ENCODE data around the gene DDI1.
"Not testable (repeated sequence)": the region's sequence is repeated elsewhere in the genome, so short reads cannot be mapped to it uniquely, and the experiment has no call there.

DDI1 gene

GRCh38 chr11:104015649-104016415 is 20.6 kb upstream of the DDI1 start:
- no peaks in the 10 kb centered on the region for H3K9me3 Mint-ChIP-seq
- H3K27me3 Mint-ChIP-seq: no peaks in the 10 kb centered on the region
- ATAC-seq (no peak), DNase-seq (no peak)
- H3K4me3 Mint-ChIP-seq: no peak overlapping the region
- H3K4me1 Mint-ChIP-seq: no peaks in the 10 kb centered on the region
- no peak overlapping the region for H3K27ac Mint-ChIP-seq

DNA sequence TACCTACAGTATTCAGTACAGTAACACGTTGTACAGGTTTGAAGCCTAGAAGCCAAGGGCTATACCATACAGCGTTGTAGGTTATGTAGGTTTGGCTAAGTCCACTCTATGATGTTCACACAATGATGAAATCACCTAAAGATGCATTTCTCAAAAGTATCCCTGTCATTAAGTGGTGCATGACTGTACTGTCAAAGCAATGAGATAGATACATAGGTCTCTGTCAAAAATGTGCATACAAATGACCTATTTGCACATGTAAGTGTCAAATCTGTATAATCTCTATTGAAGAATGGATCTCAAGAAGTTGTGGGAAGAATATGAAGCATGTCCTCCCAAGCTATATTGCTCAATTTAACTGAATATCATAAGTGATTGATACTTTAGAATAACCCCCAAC is 11.9 kb upstream of the DDI1 start:
- ATAC-seq (no peak), DNase-seq (no peak)
- H3K27ac Mint-ChIP-seq: no peak overlapping the region
- no peak overlapping the region for H3K4me3 Mint-ChIP-seq
- no peaks in the 10 kb centered on the region for H3K27me3 Mint-ChIP-seq
- no peaks in the 10 kb centered on the region for H3K4me1 Mint-ChIP-seq
- no peaks in the 10 kb centered on the region for H3K9me3 Mint-ChIP-seq

- no peaks in the 10 kb centered on the region for H3K27me3 Mint-ChIP-seq
- no peaks in the 10 kb centered on the region for H3K4me1 Mint-ChIP-seq
- ATAC-seq (no peak), DNase-seq (no peak)
- no peaks in the 10 kb centered on the region for H3K9me3 Mint-ChIP-seq
- no peak overlapping the region for H3K27ac Mint-ChIP-seq
- no peak overlapping the region for H3K4me3 Mint-ChIP-seq
Observed at GRCh38 chr11:104028476-104029263, 7.8 kb upstream of the DDI1 start.

GRCh38 chr11:104033134-104033533 is 3.3 kb upstream of the DDI1 start:
- H3K27me3 Mint-ChIP-seq: no peaks in the 10 kb centered on the region
- H3K4me3 Mint-ChIP-seq: no peak overlapping the region
- no peak overlapping the region for H3K27ac Mint-ChIP-seq
- DNase-seq (no peak), ATAC-seq (no peak)
- no peaks in the 10 kb centered on the region for H3K4me1 Mint-ChIP-seq
- H3K9me3 Mint-ChIP-seq: peaks cover 4 to 8% of the 10 kb centered on the region in 2 donors

GRCh38 chr11:104033561-104033960 is 2.9 kb upstream of the DDI1 start:
- H3K27me3 Mint-ChIP-seq: no peaks in the 10 kb centered on the region
- H3K9me3 Mint-ChIP-seq: peaks cover 4 to 8% of the 10 kb centered on the region in 2 donors
- H3K4me3 Mint-ChIP-seq: no peak overlapping the region
- no peak overlapping the region for H3K27ac Mint-ChIP-seq
- DNase-seq (no peak), ATAC-seq (no peak)
- H3K4me1 Mint-ChIP-seq: no peaks in the 10 kb centered on the region

- no peak for ATAC-seq
- Mint-ChIP-seq H3K4me1 (no peaks in the 10 kb centered on the region), H3K4me3 (no peak overlapping the region), H3K9me3 (peaks cover 4 to 8% of the 10 kb centered on the region in 2 donors), H3K27ac (no peak overlapping the region), H3K27me3 (no peaks in the 10 kb centered on the region)
- DNase-seq: no peak
Observed at GRCh38 chr11:104036995-104037394, 555 bp downstream of the DDI1 start.

DNA sequence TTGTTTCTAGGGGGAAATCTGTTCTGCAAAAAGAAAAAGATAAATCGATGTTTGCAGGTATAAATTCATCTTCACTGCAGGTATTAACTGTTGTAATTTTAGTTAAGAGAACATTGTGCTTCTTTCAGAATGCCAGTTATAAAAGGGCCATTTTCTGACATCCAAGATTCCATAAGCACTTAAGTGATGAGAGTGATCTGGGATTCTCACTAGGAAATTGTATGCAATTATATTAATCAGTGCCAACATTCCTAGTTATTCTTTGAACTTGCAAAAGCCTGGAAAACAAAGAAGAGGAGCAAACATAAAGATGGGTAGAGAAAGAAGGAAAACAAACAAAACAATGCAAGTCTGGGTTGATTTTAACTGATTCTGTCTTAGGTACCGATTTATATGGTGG is 5.4 kb downstream of the DDI1 start:
- H3K27me3 Mint-ChIP-seq: no peaks in the 10 kb centered on the region
- no peak overlapping the region for H3K4me3 Mint-ChIP-seq
- peaks cover 0 to 13% of the 10 kb centered on the region in 2 donors for H3K9me3 Mint-ChIP-seq
- DNase-seq (no peak), ATAC-seq (no peak)
- no peak overlapping the region for H3K27ac Mint-ChIP-seq
- no peaks in the 10 kb centered on the region for H3K4me1 Mint-ChIP-seq

GRCh38 chr11:104043142-104043541 is 6.7 kb downstream of the DDI1 start:
- Mint-ChIP-seq H3K9me3 (peaks cover 0 to 6% of the 10 kb centered on the region in 2 donors), H3K4me1 (no peaks in the 10 kb centered on the region), H3K27ac (no peak overlapping the region), H3K27me3 (no peaks in the 10 kb centered on the region), H3K4me3 (no peak overlapping the region)
- DNase-seq: no peak
- ATAC-seq: no peak

DNA sequence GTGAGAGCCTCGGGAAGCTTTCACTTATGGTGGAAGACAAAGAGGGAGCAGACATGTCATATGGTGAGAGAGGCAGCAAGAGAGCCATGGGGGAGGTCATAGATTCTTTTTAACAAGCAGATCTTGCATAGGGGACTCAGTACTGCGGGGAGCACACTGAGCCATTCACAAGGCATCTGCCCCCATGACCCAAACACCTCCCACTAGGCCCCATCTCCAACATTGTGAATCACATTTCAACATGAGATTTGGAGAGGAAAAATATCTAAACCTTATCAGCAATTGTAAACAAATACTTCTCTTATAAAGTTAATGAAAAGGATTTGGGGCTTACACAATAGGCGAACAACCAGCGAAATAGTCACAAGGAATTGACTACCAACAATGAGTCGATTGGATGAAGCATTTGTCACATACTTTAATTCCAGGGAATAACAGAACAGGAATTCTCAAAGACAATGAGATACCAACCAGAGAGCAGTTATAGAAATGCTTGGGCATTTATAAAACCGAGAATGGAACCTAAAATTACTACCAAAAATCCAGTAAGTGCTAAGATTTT is 7.3 kb downstream of the DDI1 start:
- no peak overlapping the region for H3K27ac Mint-ChIP-seq

DNA sequence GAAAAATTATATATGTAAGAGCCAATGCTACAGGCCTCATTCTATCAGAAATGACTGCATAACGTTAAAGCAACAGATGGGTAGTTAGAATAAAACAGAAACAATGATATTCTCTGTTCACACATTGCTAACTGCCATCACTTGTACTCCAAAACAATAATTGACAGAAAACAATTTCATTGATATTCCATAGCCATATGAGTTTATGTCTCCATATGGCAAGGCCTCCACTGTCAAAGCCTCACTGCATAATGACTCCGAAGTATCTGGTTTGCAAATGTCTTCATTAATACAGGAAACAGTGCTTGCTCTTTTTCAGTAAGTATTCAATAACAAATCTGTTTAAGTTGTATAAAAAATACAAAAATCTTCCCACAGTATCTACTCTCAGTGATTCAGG is 9.9 kb downstream of the DDI1 start:
- DNase-seq (no peak), ATAC-seq (no peak)
- H3K27me3 Mint-ChIP-seq: no peaks in the 10 kb centered on the region
- H3K27ac Mint-ChIP-seq: no peak overlapping the region
- no peaks in the 10 kb centered on the region for H3K4me1 Mint-ChIP-seq
- H3K4me3 Mint-ChIP-seq: no peak overlapping the region
- H3K9me3 Mint-ChIP-seq: peaks cover 0 to 6% of the 10 kb centered on the region in 2 donors

More for the DNA sequence above, 7.3 kb downstream of the DDI1 start:
- peaks cover 0 to 6% of the 10 kb centered on the region in 2 donors for H3K9me3 Mint-ChIP-seq
- ATAC-seq (no peak), DNase-seq (no peak)
- no peaks in the 10 kb centered on the region for H3K4me1 Mint-ChIP-seq
- no peak overlapping the region for H3K4me3 Mint-ChIP-seq
- H3K27me3 Mint-ChIP-seq: no peaks in the 10 kb centered on the region

DNA sequence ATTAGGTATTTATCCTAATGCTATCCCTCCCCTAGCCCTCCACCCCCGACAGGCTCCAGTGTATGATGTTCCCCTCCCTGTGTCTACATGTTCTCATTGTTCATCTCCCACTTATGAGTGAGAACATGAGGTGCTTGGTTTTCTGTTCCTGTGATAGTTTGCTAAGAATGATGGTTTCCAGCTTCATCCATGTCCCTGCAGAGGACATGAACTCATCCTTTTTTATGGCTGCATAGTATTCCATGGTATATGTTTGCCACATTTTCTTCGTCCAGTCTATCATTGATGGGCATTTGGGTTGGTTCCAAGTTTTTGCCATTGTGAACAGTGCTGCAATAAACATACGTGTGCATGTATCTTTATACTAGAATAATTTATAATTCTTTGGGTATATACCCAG is 10.4 kb downstream of the DDI1 start:
- not testable (repeated sequence) for H3K4me3 Mint-ChIP-seq, H3K27ac Mint-ChIP-seq, H3K9me3 Mint-ChIP-seq, H3K4me1 Mint-ChIP-seq, H3K27me3 Mint-ChIP-seq, DNase-seq, ATAC-seq

DNA sequence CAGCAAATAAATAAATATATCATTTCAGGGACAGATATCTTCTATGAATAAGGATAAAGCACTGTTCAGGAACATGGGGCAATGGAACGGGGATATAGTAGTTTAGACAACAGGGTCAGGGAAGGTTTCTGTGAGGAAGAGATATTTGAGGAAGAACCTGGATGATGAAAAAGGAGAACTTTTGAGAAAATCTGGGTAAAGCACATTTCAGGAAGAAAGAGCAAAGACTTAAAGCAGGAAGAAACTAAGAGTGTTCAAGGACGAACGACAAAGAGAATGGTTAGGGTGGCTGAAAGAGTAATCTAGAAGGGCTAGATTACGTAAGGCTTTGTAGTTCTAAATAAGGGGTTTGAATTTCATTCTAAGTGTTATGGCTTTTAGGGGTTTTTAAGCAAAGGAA is 12.7 kb downstream of the DDI1 start:
- no peak for ATAC-seq
- Mint-ChIP-seq H3K4me1 (no peaks in the 10 kb centered on the region), H3K4me3 (no peak overlapping the region), H3K27me3 (no peaks in the 10 kb centered on the region), H3K9me3 (peaks cover 0 to 6% of the 10 kb centered on the region in 2 donors), H3K27ac (no peak overlapping the region)
- no peak for DNase-seq

DNA sequence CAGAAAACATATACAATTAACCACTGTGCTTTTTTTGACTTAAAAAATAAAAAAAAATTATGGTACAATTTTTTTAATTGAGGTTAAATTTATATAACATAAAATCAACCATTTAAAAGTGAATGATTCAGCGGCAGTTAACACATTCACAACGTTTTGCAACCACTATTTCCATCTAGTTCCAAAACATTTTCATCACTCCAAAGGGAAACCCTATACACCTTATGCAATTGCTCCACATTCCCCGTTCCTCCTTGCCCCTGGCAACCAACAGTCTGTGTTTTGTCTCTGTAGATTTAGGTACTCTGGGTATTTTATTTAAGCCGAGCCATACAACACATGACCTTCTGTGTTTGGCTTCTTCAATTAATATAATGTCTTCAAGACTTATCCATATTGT is 15.3 kb downstream of the DDI1 start:
- Mint-ChIP-seq H3K4me1 (no peaks in the 10 kb centered on the region), H3K27me3 (no peaks in the 10 kb centered on the region), H3K27ac (no peak overlapping the region), H3K4me3 (no peak overlapping the region), H3K9me3 (no peaks in the 10 kb centered on the region)
- DNase-seq (no peak), ATAC-seq (no peak)

- Mint-ChIP-seq H3K4me1 (no peaks in the 10 kb centered on the region), H3K9me3 (no peaks in the 10 kb centered on the region), H3K27me3 (no peaks in the 10 kb centered on the region), H3K27ac (no peak overlapping the region), H3K4me3 (no peak overlapping the region)
- ATAC-seq (no peak), DNase-seq (no peak)
Observed at GRCh38 chr11:104053743-104054478, 17.5 kb downstream of the DDI1 start.

DNA sequence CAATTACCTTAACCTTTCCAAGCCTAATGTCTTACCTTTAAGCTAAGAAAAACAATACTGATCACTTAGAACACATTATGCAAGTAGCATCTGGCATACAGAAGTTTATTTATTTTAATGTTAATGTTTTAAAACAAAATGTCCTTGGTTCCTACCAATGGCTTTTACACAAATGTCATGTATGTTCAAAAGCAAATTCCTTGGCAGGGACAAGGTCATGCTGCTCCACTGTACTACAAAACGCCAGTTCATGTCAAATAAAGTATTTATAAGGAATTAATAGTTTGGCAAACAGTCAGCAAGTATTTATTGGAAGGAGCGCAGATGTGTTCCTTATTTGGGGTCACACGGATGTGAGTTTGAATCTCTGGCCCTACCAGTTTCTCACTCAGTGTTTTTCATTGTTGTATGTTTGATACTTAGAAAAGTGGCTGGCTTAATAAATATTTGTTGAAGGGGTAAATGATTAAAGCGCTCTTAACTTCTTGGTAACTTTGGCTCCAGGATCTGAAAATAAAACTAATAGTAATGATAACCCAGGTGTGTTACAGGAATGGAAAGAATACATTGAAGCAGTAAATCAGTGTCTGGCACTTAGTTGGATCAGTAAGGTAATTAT is 18.6 kb downstream of the DDI1 start:
- no peak overlapping the region for H3K4me3 Mint-ChIP-seq
- no peak overlapping the region for H3K27ac Mint-ChIP-seq
- no peaks in the 10 kb centered on the region for H3K27me3 Mint-ChIP-seq
- ATAC-seq (no peak), DNase-seq (no peak)
- H3K9me3 Mint-ChIP-seq: no peaks in the 10 kb centered on the region
- H3K4me1 Mint-ChIP-seq: no peaks in the 10 kb centered on the region

All from stimulated activated naive CD8-positive, alpha-beta T cell treated with anti-CD3 and anti-CD28 coated beads, Interleukin-15, amount 100 ng/mL, for 72 hours (primary cell).